Sigmoid colon (tissue), 7 donors: ENCODE results near the gene LMO3. TPM values are rescaled to one million over a fixed set of nuclear protein-coding genes. Genes with fewer than 3 reads are reported as not detected.
A peak's percentile ranks its signal among the peaks of the same experiment; 100 is the strongest.

Experiments used
- DNase-seq: peaks from one replicate; pipeline ENCODE4 v3.0.0-alpha.2; 2019
- H3K27ac ChIP-seq, 4 donors: fragments of 200-600 bp; sonication (generic); one replicate each; pipeline ENCODE4 v1.5.1; 2016 to 2019; ENCODE audit warnings: mild to moderate bottlenecking in 1 of 4
- H3K27me3 ChIP-seq, 3 donors: fragments of 200-600 bp; sonication (generic); one replicate each; pipeline ENCODE4 v1.5.1; 2019; ENCODE audit warnings: mild to moderate bottlenecking in 1 of 3
- H3K36me3 ChIP-seq, 4 donors: fragments of 200-600 bp; sonication (generic); one replicate each; pipeline ENCODE4 v1.5.1; 2016 to 2019
- H3K4me1 ChIP-seq, 4 donors: fragments of 200-600 bp; sonication (generic); one replicate each; pipeline ENCODE4 v1.5.1; 2017 to 2019
- H3K4me3 ChIP-seq, 4 donors: fragments of 200-600 bp; sonication (generic); one replicate each; pipeline ENCODE4 v1.5.1; 2017 to 2019; ENCODE audit warnings: mild to moderate bottlenecking in 2 of 4, moderate library complexity in 1 of 4
- H3K9me3 ChIP-seq, 4 donors: fragments of 200-600 bp in 3 of 4; sonication (generic) in 3 of 4; one replicate each; pipeline versions ENCODE4 v1.5.1 to v1.6.1; 2013 to 2019
- EP300 ChIP-seq, 4 donors: sonication (generic); formaldehyde crosslinking; IDR thresholded peaks; one replicate each; pipeline ENCODE4 v1.6.1; 2017; ENCODE audit warnings: antibody characterized with exemption in 4 of 4
- POLR2A ChIP-seq, 2 donors: fragments of 450-650 bp; IDR thresholded peaks; one replicate each; pipeline ENCODE4 v1.6.1; 2016; ENCODE audit warnings: antibody characterized with exemption in 2 of 2, mild to moderate bottlenecking in 2 of 2, moderate library complexity in 2 of 2
- POLR2AphosphoS5 ChIP-seq, 4 donors: sonication (generic); formaldehyde crosslinking; IDR thresholded peaks; one replicate each; pipeline ENCODE4 v1.6.1; 2017; ENCODE audit warnings: antibody characterized with exemption in 4 of 4
- WGBS, 2 donors: extraction: QIAGEN DNeasy Blood & Tissue Kit; methylation state at CpG; one replicate each; pipeline ENCODE4 v1.1.7; 2013; 5-methylcytosine and 5-hydroxymethylcytosine counted together
- intact Hi-C: fragments of 100-400 bp; cut with DNase I; formaldehyde crosslinking; loops from one replicate; pipeline ENCODE4 v1.15.1; 2023
- polyA plus RNA-seq, 3 donors: library from polyadenylated mRNA; stranded (reverse); fragments of 200-250 nt; gene quantifications; one replicate each; pipeline ENCODE4 v1.2.3, GENCODE V29; 2013
- total RNA-seq, 4 donors: library from RNA; depleted of rRNA; stranded (reverse); fragments of >200 nt; gene quantifications; one replicate each; pipeline ENCODE4 v1.1.0, GENCODE V29; 2016
- TF ChIP-seq, protein P1 (sequence below), 4 experiments: fragments of 450-650 bp in 3 of 4; fragments of 200-600 bp in 1 of 4; IDR thresholded peaks; one replicate each; pipeline ENCODE4 v1.5.1; 2016 to 2019; ENCODE audit warnings: antibody characterized with exemption in 4 of 4, mild to moderate bottlenecking in 3 of 4, moderate library complexity in 2 of 4
- donor health status: healthy with polysubstance abuse.
- donor health status: Bipolar disorder and iron deficiency.
- donor health status: healthy.

LMO3 gene
- total and polyA plus RNA-seq, 7 donors, result 0.46 to 403 (median 228) TPM

DNA sequence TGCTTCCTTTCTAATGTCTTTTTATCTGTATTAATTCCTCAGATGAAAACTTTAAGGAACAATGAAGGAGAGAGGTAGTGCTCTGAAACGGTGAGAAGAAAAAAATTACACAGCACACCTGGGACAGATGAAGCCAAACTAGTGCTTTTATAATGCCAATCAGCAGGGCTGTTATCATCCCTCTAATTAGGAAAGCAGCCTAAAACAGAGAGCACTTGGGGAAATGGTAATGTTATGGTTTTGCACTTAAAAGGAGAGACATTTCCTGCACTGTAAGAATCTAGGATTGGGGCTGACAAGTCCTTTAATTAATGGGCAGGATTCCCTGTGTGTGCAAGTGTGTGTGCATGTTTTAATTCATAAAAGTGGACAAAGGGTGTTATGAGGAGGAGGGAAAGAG lies 4.8 kb upstream of the LMO3 start:
- no peak for DNase-seq
- Histone ChIP-seq H3K4me1 (peaks cover 0 to 25% (median 15%) of the 10 kb centered on the region in 4 donors), H3K9me3 (no peaks in the 10 kb centered on the region), H3K4me3 (peak overlapping the region in 3 of 4 donors; percentile 50 to 67 (median 61)), H3K27ac (peak overlapping the region; percentile 84 to 91 (median 84)), H3K36me3 (no peaks in the 10 kb centered on the region), H3K27me3 (no peaks in the 10 kb centered on the region)
- TF ChIP-seq, protein P1, sequence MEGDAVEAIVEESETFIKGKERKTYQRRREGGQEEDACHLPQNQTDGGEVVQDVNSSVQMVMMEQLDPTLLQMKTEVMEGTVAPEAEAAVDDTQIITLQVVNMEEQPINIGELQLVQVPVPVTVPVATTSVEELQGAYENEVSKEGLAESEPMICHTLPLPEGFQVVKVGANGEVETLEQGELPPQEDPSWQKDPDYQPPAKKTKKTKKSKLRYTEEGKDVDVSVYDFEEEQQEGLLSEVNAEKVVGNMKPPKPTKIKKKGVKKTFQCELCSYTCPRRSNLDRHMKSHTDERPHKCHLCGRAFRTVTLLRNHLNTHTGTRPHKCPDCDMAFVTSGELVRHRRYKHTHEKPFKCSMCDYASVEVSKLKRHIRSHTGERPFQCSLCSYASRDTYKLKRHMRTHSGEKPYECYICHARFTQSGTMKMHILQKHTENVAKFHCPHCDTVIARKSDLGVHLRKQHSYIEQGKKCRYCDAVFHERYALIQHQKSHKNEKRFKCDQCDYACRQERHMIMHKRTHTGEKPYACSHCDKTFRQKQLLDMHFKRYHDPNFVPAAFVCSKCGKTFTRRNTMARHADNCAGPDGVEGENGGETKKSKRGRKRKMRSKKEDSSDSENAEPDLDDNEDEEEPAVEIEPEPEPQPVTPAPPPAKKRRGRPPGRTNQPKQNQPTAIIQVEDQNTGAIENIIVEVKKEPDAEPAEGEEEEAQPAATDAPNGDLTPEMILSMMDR (IDR thresholded peaks at IDR 0.05), result no peak
- TF ChIP-seq POLR2A (IDR thresholded peaks at IDR 0.05) (no peak), POLR2AphosphoS5 (IDR thresholded peaks at IDR 0.05) (peak in 1 of 4 donors; percentile 32)
- 12 to 25% methylated on average over 1 of the region's 1 CpG for WGBS, 2 donors
- intact Hi-C loops, result loop anchor here (5.0 to 10.0 kb wide), 2 partner anchors 83 to 1836 kb away; a partner anchor contains a TSS

DNA sequence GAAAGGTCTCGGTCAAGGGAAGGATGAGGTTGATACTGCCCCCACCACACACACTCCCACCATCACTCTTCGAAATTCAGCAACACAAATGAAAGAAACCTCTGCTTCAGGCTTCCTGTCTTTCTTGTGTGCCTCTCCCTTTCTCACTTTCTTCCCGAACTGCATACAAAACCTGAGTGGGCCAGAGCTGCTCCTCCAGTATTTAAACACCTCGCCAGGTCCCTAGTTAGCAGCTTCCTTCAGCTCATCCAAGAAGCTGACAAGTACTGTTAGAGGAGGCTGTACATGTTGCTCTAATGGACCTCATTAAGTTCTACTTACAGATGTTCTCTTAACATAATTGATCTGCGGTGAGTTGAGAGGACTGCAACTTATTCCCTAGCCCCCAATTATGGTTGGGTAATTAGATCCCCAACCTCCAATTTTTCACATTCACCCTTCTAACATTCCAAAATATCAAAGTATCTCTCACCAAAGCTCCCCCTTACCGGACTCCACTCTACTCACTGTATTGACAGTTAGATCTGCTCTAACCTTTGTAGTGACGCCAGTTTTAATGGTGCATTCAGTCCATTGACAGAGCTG lies 4.1 kb upstream of the LMO3 start:
- 34 to 74% methylated on average over 7 of the region's 7 CpGs for WGBS, 2 donors
- Histone ChIP-seq H3K27me3 (no peaks in the 10 kb centered on the region), H3K36me3 (no peaks in the 10 kb centered on the region), H3K27ac (peak overlapping the region; percentile 84 to 91 (median 84)), H3K4me1 (peaks cover 0 to 25% (median 15%) of the 10 kb centered on the region in 4 donors), H3K4me3 (peak overlapping the region; percentile 50 to 67 (median 56)), H3K9me3 (no peaks in the 10 kb centered on the region)
- intact Hi-C loops, result loop anchor here (5.0 to 10.0 kb wide), 2 partner anchors 83 to 1835 kb away; a partner anchor contains a TSS
- TF ChIP-seq POLR2AphosphoS5 (IDR thresholded peaks at IDR 0.05) (peak in 1 of 4 donors; percentile 25), EP300 (IDR thresholded peaks at IDR 0.05) (no peak)
- no peak for DNase-seq

DNA sequence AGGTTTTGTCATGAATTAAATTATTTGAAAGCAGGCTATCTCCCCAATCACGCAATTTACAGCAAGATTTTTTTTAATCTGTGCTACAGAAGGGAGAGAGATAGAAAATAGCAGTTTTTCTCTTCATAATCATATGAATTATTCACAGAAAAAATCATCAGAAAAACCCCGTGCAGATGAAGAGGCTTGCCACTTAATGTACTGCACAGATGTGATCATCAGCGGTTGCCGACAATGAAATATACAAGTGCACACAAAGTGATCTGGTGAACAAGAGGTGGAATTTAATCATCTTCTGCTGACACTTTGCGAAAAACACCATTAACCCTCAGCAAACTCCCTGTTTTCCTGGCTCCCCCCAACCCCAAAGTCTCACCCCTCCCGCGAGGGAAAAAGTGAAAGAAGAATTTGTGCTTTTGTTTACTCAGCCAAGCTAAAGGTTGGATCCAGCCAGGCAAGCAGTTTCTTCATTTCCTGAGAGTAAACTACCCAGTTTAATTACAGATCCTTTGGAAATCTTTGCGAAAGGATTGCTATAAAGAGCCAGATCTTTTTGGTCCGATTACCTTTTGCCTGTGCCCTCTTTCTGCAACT lies 3.1 kb upstream of the LMO3 start:
- intact Hi-C loops, result loop anchor here (10.0 kb wide), 1 partner anchor 444 kb away; no protein-coding TSS in a partner anchor
- TF ChIP-seq, protein P1 (IDR thresholded peaks at IDR 0.05), result no peak
- no peak for TF ChIP-seq POLR2AphosphoS5 (IDR thresholded peaks at IDR 0.05)
- H3K4me1 ChIP-seq, result peaks cover 0 to 24% (median 14%) of the 10 kb centered on the region in 4 donors
- whole genome bisulfite sequencing, 2 donors, result 17 to 19% methylated on average over 9 of the region's 9 CpGs
- H3K27me3 ChIP-seq, result no peaks in the 10 kb centered on the region
- H3K4me3 ChIP-seq, result peak overlapping the region; percentile 50 to 67 (median 56)
- H3K36me3 ChIP-seq, result no peaks in the 10 kb centered on the region
- peak overlapping the region; percentile 84 to 91 (median 84) for H3K27ac ChIP-seq
- H3K9me3 ChIP-seq, result no peaks in the 10 kb centered on the region
- no peak for DNase-seq

GRCh38 chr12:16607906-16608775 lies 2.2 kb upstream of the LMO3 start:
- intact Hi-C loops, result loop anchor here (10.0 kb wide), 1 partner anchor 443 kb away; no protein-coding TSS in a partner anchor
- H3K27ac ChIP-seq, result peak overlapping the region; percentile 84 to 91 (median 84)
- no peaks in the 10 kb centered on the region for H3K27me3 ChIP-seq
- no peak for DNase-seq
- peak in 1 of 2 donors; percentile 35 for TF ChIP-seq POLR2A (IDR thresholded peaks at IDR 0.05)
- TF ChIP-seq, protein P1 (IDR thresholded peaks at IDR 0.05), result no peak
- no peak for TF ChIP-seq EP300 (IDR thresholded peaks at IDR 0.05)
- peak; percentile 70 to 84 (median 74) for TF ChIP-seq POLR2AphosphoS5 (IDR thresholded peaks at IDR 0.05)
- no peaks in the 10 kb centered on the region for H3K9me3 ChIP-seq
- H3K36me3 ChIP-seq, result no peaks in the 10 kb centered on the region
- peaks cover 0 to 15% (median 6%) of the 10 kb centered on the region in 4 donors for H3K4me1 ChIP-seq
- peak overlapping the region; percentile 50 to 67 (median 56) for H3K4me3 ChIP-seq
- 54 to 83% methylated on average over 11 of the region's 11 CpGs for WGBS, 2 donors
